KMS-11 (cell line): ENCODE data around the gene OR5M3.

Experiments used
- H2AFZ ChIP-seq: fragments of 200-600 bp; sonication (generic); 2 replicates; pipeline ENCODE4 v1.6.1; 2016; ENCODE audit warnings: antibody characterized with exemption, mixed run types, low read depth
- H3K27ac ChIP-seq: fragments of 200-600 bp; sonication (generic); 2 replicates; pipeline ENCODE4 v1.6.1; 2016; ENCODE audit warnings: mild to moderate bottlenecking, mixed run types
- H3K27me3 ChIP-seq: fragments of 200-600 bp; sonication (generic); 2 replicates; pipeline ENCODE4 v1.6.1; 2017; ENCODE audit warnings: mild to moderate bottlenecking, low read depth, mixed run types, moderate library complexity; ENCODE audit not compliant: insufficient read depth
- H3K36me3 ChIP-seq: fragments of 200-600 bp; sonication (generic); 2 replicates; pipeline ENCODE4 v1.6.1; 2017; ENCODE audit warnings: mild to moderate bottlenecking, mixed run types; ENCODE audit not compliant: insufficient read depth
- H3K4me1 ChIP-seq: fragments of 200-600 bp; sonication (generic); 2 replicates; pipeline ENCODE4 v1.6.1; 2016; ENCODE audit warnings: mild to moderate bottlenecking, low read depth, mixed run types; ENCODE audit not compliant: poor library complexity, severe bottlenecking
- H3K4me2 ChIP-seq: fragments of 200-600 bp; sonication (generic); 2 replicates; pipeline ENCODE4 v1.7.0; 2016; ENCODE audit warnings: mild to moderate bottlenecking, mixed run types
- H3K4me3 ChIP-seq: fragments of 200-600 bp; sonication (generic); IDR thresholded peaks from 2 replicates; pipeline ENCODE4 v1.6.1; 2017; ENCODE audit warnings: low read depth, low read length, mixed read lengths; ENCODE audit not compliant: insufficient read depth
- H3K79me2 ChIP-seq: fragments of 200-600 bp; sonication (generic); 2 replicates; pipeline ENCODE4 v1.6.1; 2016; ENCODE audit warnings: low read depth, mixed run types; ENCODE audit not compliant: insufficient read depth
- H3K9ac ChIP-seq: fragments of 200-600 bp; sonication (generic); 2 replicates; pipeline ENCODE4 v1.6.1; 2016; ENCODE audit warnings: mild to moderate bottlenecking, mixed run types
- H4K20me1 ChIP-seq: fragments of 200-600 bp; sonication (generic); 2 replicates; pipeline ENCODE4 v1.6.1; 2016; ENCODE audit warnings: mild to moderate bottlenecking, mixed run types; ENCODE audit not compliant: insufficient read depth
- TF ChIP-seq, protein P1 (sequence below): fragments of 200-600 bp; sonication (generic); conservative IDR thresholded peaks from 2 replicates; pipeline ENCODE4 v1.6.1; 2017; ENCODE audit warnings: low read depth, mild to moderate bottlenecking, antibody characterized with exemption, low read length, moderate library complexity, mixed read lengths

OR5M3 gene

DNA sequence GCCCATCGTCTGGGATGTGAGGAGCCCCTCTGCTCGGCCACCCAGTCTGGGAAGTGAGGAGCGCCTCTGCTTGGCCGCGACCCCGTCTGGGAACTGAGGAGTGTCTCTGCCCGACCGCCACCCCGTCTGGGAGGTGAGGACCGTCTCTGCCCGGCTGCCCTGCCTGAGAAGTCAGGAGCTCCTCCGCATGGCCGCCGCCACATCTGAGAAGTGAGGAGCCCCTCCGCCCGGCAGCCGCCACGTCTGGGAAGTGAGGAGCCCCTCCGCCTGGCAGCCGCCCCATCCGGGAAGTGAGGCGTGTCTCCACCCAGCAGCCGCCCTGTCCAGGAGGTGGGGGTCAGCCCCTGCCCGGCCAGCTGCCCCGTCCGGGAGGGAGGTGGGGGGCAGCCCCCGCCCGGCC is 23.9 kb upstream of the OR5M3 start:
- Histone ChIP-seq H3K79me2 (no peaks in the 10 kb centered on the region), H3K27me3 (no peaks in the 10 kb centered on the region), H3K9ac (no peak overlapping the region), H3K36me3 (no peaks in the 10 kb centered on the region), H3K4me2 (no peak overlapping the region), H3K4me3 (no peak overlapping the region), H3K27ac (no peak overlapping the region), H2AFZ (no peak overlapping the region), H4K20me1 (no peaks in the 10 kb centered on the region), H3K4me1 (no peaks in the 10 kb centered on the region)
- TF ChIP-seq, protein P1, sequence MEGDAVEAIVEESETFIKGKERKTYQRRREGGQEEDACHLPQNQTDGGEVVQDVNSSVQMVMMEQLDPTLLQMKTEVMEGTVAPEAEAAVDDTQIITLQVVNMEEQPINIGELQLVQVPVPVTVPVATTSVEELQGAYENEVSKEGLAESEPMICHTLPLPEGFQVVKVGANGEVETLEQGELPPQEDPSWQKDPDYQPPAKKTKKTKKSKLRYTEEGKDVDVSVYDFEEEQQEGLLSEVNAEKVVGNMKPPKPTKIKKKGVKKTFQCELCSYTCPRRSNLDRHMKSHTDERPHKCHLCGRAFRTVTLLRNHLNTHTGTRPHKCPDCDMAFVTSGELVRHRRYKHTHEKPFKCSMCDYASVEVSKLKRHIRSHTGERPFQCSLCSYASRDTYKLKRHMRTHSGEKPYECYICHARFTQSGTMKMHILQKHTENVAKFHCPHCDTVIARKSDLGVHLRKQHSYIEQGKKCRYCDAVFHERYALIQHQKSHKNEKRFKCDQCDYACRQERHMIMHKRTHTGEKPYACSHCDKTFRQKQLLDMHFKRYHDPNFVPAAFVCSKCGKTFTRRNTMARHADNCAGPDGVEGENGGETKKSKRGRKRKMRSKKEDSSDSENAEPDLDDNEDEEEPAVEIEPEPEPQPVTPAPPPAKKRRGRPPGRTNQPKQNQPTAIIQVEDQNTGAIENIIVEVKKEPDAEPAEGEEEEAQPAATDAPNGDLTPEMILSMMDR = no peak

DNA sequence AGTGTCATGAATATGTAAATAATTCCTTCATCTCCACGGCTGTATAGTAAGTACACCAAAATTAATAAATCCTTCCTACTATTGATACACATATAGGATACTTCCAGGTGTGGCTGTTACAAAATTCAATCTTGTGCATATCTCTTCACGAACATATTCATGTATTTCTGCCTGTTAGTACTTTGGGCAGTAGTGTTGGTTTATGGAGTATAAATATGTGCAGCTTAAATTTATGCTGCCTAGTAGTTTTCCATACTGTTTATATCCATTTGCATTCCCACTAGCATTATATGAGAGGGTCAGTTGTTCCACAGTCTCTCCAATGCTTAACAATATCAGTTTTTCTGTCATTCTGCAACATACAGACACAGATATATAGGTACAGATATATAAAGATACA is 22.0 kb upstream of the OR5M3 start:
- Histone ChIP-seq H3K4me2 (no peak overlapping the region), H3K27me3 (no peaks in the 10 kb centered on the region), H3K9ac (no peak overlapping the region), H3K79me2 (no peaks in the 10 kb centered on the region), H2AFZ (no peak overlapping the region), H3K4me3 (no peak overlapping the region), H3K27ac (no peak overlapping the region), H3K36me3 (no peaks in the 10 kb centered on the region), H3K4me1 (no peaks in the 10 kb centered on the region), H4K20me1 (no peaks in the 10 kb centered on the region)
- TF ChIP-seq, protein P1 = no peak

DNA sequence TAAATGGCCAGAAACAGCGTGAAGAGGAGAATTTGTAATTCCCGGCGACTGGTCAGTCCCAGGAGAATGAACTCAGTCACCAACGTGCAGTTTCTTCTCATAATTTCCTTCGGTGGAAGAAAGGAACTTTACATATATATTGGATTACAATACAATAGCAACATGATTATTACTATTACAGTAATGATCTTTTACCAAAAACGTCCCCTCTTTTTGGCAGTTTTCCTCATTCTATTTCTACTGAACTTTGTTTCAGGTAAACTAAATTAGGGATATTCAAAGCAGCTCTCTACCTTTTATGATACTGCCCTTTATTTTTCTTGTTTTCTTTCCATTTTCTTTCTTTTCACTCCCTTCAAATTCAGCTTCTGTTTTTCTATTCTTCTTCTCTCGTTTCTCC is 18.1 kb upstream of the OR5M3 start, which contains the start of gene OR5M8:
Gene OR5M8 (minus strand): TSS at position 101 of the 400 bp plus-strand sequence. CDS start 0 bp downstream, at position 101.
- Histone ChIP-seq H3K9ac (no peak within 1 kb of the TSS), H3K79me2 (no peaks in the 10 kb centered on the region), H3K4me1 (no peaks in the 10 kb centered on the region), H3K27me3 (no peaks in the 10 kb centered on the region), H3K36me3 (no peaks in the 10 kb centered on the region), H4K20me1 (no peaks in the 10 kb centered on the region), H2AFZ (no peak within 1 kb of the TSS), H3K4me3 (no peak within 1 kb of the TSS), H3K4me2 (no peak within 1 kb of the TSS), H3K27ac (no peak within 1 kb of the TSS)
- TF ChIP-seq, protein P1 = no peak

DNA sequence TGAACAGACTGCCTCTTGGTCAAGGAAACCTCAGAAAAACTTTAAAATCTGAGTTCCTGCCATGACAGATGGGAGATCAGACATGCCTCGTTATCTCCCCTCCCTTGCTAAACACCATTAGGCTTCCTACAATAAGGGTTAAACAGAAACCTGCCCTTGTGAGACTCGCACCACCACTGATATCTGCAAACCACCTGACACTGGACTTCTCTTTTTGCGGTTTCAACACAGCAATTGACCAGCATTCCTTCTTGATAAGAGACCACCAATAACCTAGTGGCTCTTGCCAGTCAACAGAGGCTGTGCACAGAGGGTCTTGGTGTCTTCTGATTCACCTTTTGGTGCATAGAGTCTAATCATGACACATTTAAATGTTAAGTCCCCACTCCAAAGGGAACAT is 13.6 kb upstream of the OR5M3 start:
- Histone ChIP-seq H2AFZ (no peak overlapping the region), H3K27me3 (no peaks in the 10 kb centered on the region), H3K36me3 (no peaks in the 10 kb centered on the region), H3K9ac (no peak overlapping the region), H3K79me2 (no peaks in the 10 kb centered on the region), H3K4me3 (no peak overlapping the region), H3K4me2 (no peak overlapping the region), H4K20me1 (no peaks in the 10 kb centered on the region), H3K4me1 (no peaks in the 10 kb centered on the region), H3K27ac (no peak overlapping the region)
- TF ChIP-seq, protein P1 = no peak
